ENCODE measurements around the gene KIRREL3.

Gene KIRREL3

DNA sequence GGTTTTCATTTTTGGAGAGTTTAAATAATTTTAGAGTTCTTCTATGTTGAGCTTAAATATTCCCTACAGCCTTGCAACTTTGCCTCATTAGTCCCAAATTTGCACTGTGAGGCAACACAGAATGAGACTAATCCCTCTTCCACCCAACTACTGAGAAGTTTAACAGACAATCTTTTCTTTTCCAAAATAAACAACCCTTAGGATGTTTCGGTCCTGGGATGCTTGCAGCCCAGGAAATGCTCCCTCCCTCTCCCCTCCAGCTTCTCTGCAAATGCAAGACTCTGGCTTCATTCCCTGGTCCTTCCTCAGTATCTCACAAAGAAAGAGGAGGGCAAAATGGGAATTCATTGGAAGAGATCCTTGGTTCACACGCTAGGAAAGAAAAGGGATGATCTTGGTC, 422.5 kb downstream of the KIRREL3 start:
- Histone ChIP-seq H3K4me1 (ENCODE audit: control insufficient read depth, insufficient read depth, low read length, unreplicated experiment) (no peaks in the 10 kb centered on the region), H2AFZ (ENCODE audit: low read length, unreplicated experiment) (no peak overlapping the region), H3K27me3 (ENCODE audit: insufficient read depth, low read length) (peaks cover 3% of the 10 kb centered on the region; the same call in 1 of the 2 replicates), H3K27ac (ENCODE audit: low read depth, low read length) (no peak overlapping the region), H3K36me3 (ENCODE audit: insufficient read depth, low read length) (no peaks in the 10 kb centered on the region), H3K4me3 (ENCODE audit: low read depth, low read length) (no peak overlapping the region), H3K79me2 (ENCODE audit: control insufficient read depth, insufficient read depth, low read length, unreplicated experiment) (no peaks in the 10 kb centered on the region)

DNA sequence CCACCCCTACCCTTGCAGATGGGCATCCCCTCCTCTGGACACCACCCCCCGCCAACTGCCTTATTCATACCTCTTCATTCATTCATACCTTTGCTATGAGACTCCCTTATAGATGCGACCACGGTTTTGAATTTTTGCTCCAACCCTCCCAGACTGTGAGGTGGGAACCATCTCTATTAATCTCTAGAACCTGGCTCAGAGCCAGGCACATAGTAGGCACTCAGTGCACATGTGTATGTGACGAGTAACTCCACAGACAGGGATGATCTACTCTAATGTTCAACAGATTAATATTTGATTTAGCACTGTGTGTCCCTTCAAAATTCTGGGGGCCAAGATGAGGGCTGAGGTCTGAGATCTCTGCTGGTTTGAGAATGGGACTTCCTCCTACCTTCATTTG, 424.7 kb downstream of the KIRREL3 start:
- H3K4me1 ChIP-seq (ENCODE audit: control insufficient read depth, insufficient read depth, low read length, unreplicated experiment): no peaks in the 10 kb centered on the region
- H3K27ac ChIP-seq (ENCODE audit: low read depth, low read length): no peak overlapping the region
- H3K79me2 ChIP-seq (ENCODE audit: control insufficient read depth, insufficient read depth, low read length, unreplicated experiment): no peaks in the 10 kb centered on the region
- no peaks in the 10 kb centered on the region for H3K36me3 ChIP-seq (ENCODE audit: insufficient read depth, low read length)
- H3K4me3 ChIP-seq (ENCODE audit: low read depth, low read length): no peak overlapping the region
- H2AFZ ChIP-seq (ENCODE audit: low read length, unreplicated experiment): no peak overlapping the region
- peaks cover 23% of the 10 kb centered on the region for H3K27me3 ChIP-seq (ENCODE audit: insufficient read depth, low read length)

DNA sequence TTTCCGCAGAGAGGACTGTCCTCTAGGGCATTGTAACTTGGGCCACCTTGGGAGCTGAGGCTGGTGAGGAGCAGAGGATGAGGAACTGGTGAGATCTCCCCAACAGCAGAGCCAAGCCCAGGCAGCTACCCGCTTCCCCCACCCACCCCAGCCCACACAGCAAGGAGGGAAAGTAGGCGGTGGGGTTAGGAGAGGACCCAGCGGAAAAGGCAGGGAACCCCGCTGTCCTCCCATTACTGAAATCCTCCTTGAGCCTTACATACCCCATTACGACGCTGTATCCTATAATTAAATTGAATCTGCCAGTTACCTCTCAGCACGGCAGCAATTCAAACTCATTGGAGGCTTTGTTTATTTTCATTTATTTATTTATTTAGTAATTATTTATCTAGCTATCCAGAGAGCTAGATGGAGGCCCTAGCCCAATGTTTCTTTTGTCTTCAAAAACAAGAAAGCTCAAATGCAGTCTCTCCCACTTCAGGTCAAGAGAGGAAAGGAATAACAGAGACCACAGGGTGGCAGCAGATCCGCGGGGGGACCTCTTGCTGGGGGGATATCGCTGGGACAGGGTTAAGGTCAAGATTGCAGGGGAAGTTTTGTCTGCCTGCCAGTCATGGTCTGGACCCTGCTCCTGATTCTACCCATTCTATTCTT, 427.1 kb downstream of the KIRREL3 start:
- no peak overlapping the region for H2AFZ ChIP-seq (ENCODE audit: low read length, unreplicated experiment)

DNA sequence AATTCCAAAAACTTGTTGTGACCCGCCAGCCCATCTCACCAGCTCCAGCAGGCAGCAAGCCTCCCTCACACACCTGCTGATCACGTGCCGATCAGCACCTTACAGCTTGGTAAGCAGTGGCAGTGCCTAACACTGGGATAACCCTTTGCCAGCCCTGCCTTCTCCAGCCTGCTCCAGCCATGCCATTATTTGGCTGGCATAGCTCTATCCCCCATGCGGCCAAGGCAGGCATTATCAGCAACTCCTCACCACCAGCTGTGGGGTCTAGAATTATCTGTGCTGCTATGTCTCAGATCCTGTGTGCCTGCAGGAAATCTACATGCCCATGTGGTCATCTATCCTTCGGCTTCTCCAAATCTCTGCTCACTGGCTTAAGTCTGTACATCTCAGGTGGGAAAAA, 430.1 kb downstream of the KIRREL3 start:
- H3K4me1 ChIP-seq (ENCODE audit: control insufficient read depth, insufficient read depth, low read length, unreplicated experiment): no peaks in the 10 kb centered on the region
- H3K4me3 ChIP-seq (ENCODE audit: low read depth, low read length): no peak overlapping the region
- H2AFZ ChIP-seq (ENCODE audit: low read length, unreplicated experiment): no peak overlapping the region
- H3K27me3 ChIP-seq (ENCODE audit: insufficient read depth, low read length): peaks cover 28% of the 10 kb centered on the region
- H3K36me3 ChIP-seq (ENCODE audit: insufficient read depth, low read length): no peaks in the 10 kb centered on the region
- no peak overlapping the region for H3K27ac ChIP-seq (ENCODE audit: low read depth, low read length)
- H3K79me2 ChIP-seq (ENCODE audit: control insufficient read depth, insufficient read depth, low read length, unreplicated experiment): no peaks in the 10 kb centered on the region

More for the DNA sequence above, 427.1 kb downstream of the KIRREL3 start:
- H3K79me2 ChIP-seq (ENCODE audit: control insufficient read depth, insufficient read depth, low read length, unreplicated experiment): no peaks in the 10 kb centered on the region
- no peak overlapping the region for H3K27ac ChIP-seq (ENCODE audit: low read depth, low read length)
- no peaks in the 10 kb centered on the region for H3K36me3 ChIP-seq (ENCODE audit: insufficient read depth, low read length)
- no peak overlapping the region for H3K4me3 ChIP-seq (ENCODE audit: low read depth, low read length)
- H3K4me1 ChIP-seq (ENCODE audit: control insufficient read depth, insufficient read depth, low read length, unreplicated experiment): no peaks in the 10 kb centered on the region
- peaks cover 28% of the 10 kb centered on the region for H3K27me3 ChIP-seq (ENCODE audit: insufficient read depth, low read length)

DNA sequence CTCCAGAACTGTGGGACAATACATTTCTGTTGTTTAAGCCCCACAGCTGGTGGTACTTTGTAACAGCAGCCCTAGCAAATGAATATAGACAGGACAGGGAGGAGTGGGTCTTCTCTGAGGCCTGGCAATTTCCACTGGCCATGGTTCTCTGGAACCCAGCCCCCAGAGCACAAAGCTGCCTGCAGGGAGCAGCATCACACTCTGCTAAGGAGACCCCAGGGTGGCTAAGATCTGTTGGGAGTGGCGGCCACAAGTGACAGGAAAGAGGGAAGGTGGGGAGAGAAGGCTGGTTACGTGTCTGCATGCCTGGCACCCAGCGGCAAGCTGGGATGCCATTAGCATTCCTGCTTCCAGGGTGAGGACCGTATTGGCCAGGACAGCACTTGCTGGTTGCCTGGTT, 433.2 kb downstream of the KIRREL3 start:
- H3K27ac ChIP-seq (ENCODE audit: low read depth, low read length): no peak overlapping the region
- no peaks in the 10 kb centered on the region for H3K36me3 ChIP-seq (ENCODE audit: insufficient read depth, low read length)

DNA sequence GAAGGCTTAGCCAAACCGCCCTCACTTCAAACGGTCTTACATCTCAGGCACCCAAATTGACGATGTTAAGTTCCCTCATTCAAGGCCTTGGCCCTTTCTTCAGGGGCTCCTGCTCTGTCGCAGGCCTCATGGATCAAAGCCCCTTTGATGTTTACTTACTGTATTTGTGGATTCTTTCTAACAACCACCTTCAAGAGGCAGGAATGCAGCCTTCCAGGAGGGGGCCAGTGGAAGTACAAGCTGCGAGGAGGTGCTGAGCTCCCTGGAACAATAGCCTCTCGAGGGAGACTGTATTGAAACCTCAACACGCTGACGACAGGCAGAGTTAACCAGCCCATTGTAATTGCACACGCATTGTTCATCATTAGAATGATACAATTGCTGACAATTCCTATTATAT, 436.0 kb downstream of the KIRREL3 start:
- Histone ChIP-seq H3K36me3 (ENCODE audit: insufficient read depth, low read length) (no peaks in the 10 kb centered on the region), H3K79me2 (ENCODE audit: control insufficient read depth, insufficient read depth, low read length, unreplicated experiment) (no peaks in the 10 kb centered on the region), H3K27me3 (ENCODE audit: insufficient read depth, low read length) (peaks cover 4% of the 10 kb centered on the region), H3K4me3 (ENCODE audit: low read depth, low read length) (no peak overlapping the region), H2AFZ (ENCODE audit: low read length, unreplicated experiment) (no peak overlapping the region), H3K27ac (ENCODE audit: low read depth, low read length) (no peak overlapping the region), H3K4me1 (ENCODE audit: control insufficient read depth, insufficient read depth, low read length, unreplicated experiment) (no peaks in the 10 kb centered on the region)

More for the DNA sequence above, 433.2 kb downstream of the KIRREL3 start:
- Histone ChIP-seq H3K27me3 (ENCODE audit: insufficient read depth, low read length) (peaks cover 25% of the 10 kb centered on the region), H2AFZ (ENCODE audit: low read length, unreplicated experiment) (no peak overlapping the region), H3K79me2 (ENCODE audit: control insufficient read depth, insufficient read depth, low read length, unreplicated experiment) (no peaks in the 10 kb centered on the region), H3K4me3 (ENCODE audit: low read depth, low read length) (no peak overlapping the region), H3K4me1 (ENCODE audit: control insufficient read depth, insufficient read depth, low read length, unreplicated experiment) (no peaks in the 10 kb centered on the region)

DNA sequence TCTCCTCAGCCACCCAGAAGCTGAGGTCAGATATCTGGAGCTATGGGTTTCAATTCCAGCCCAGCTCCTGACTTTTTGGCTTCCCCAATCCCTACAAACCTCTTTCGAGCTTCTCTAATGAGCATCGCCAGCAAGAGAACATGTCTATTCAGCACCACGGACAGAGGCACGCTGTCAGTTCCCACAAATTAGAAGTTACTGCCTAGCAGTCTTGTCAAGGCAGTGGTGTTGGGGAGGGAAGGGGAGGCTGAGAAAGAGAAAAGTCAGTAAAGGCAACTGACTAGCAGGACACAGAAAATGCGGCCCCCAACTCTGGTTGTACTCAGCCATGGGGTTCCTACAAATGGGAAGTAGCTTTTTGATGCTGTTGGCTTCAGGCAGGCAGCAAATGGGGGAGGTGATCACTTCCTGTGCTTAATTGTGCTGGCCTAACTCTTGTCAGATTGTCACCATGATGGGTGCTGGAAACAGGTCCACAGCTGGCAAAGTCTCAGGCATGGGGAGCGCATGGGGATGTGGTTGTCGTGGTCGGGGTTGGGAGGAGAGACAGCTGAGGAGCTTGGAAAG, 439.2 kb downstream of the KIRREL3 start:
- no peak overlapping the region for H3K4me3 ChIP-seq (ENCODE audit: low read depth, low read length)
- H2AFZ ChIP-seq (ENCODE audit: low read length, unreplicated experiment): no peak overlapping the region
- no peak overlapping the region for H3K27ac ChIP-seq (ENCODE audit: low read depth, low read length)
- H3K36me3 ChIP-seq (ENCODE audit: insufficient read depth, low read length): no peaks in the 10 kb centered on the region
- H3K79me2 ChIP-seq (ENCODE audit: control insufficient read depth, insufficient read depth, low read length, unreplicated experiment): no peaks in the 10 kb centered on the region
- H3K4me1 ChIP-seq (ENCODE audit: control insufficient read depth, insufficient read depth, low read length, unreplicated experiment): no peaks in the 10 kb centered on the region
- H3K27me3 ChIP-seq (ENCODE audit: insufficient read depth, low read length): peaks cover 4% of the 10 kb centered on the region

DNA sequence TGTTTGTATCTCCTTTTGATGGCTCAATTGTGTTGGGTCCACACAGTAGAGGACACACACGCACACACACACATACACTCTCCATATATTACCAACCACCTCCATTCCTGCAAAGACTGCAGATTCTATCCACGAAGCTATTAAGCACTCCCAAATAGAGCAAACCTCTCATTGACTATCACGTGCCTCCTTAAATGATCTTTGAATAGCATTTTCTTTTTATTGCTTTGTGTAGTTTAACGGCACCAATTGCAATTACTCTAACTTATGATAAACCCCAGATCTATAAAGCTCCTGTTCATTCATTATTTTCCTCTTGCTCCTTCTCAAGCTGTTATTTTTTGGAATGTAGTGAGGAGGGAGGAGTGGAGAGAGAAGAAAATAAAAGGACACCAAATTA, 440.3 kb downstream of the KIRREL3 start:
- Histone ChIP-seq H3K4me3 (ENCODE audit: low read depth, low read length) (no peak overlapping the region), H3K27ac (ENCODE audit: low read depth, low read length) (no peak overlapping the region), H2AFZ (ENCODE audit: low read length, unreplicated experiment) (no peak overlapping the region), H3K79me2 (ENCODE audit: control insufficient read depth, insufficient read depth, low read length, unreplicated experiment) (no peaks in the 10 kb centered on the region), H3K36me3 (ENCODE audit: insufficient read depth, low read length) (no peaks in the 10 kb centered on the region), H3K27me3 (ENCODE audit: insufficient read depth, low read length) (no peaks in the 10 kb centered on the region; the same call in 1 of the 2 replicates), H3K4me1 (ENCODE audit: control insufficient read depth, insufficient read depth, low read length, unreplicated experiment) (no peaks in the 10 kb centered on the region)

DNA sequence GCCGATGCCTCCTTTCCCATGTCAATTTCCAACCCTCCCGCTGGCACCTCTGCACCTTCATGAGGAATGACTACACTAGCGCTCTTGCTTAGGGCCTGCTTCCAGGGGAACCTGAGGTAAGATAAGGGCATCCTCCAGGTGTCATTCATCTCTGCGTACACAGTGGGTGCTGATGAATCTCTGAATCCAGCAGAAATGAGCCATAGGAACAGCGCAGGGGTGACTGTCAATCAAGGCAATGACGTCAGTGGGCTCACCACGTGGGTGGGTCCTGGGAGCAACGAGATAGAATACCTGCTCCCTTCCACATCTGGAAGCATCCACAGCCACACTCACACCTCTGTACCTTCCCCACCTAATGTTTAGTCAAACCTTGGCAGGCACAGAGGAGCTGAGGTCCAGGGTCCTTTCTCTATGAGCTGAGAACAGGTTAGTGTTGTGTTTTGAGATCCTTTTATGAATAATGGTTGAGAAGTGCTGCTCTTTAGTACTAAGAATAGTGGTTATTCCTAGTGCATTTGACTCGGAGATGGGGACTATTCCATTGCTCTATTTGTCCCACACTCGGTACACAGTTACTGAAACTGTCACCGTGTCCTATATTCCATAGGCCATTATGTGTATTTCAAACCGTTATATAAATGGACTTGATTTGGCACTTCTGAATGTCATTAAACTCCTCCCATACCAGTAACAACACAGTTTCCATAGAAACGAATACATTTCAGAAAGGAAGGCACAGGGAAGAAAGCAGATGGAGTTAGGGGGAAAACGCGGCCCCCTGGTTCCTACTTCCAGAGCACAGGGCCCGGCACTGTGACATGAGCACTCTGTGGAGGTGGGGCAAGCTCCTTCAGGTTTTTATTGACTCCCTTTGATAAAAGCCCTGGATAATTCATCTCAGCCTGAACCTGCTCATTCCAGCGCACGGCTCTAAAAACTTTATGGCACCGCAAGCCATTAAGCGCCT, 451.7 kb downstream of the KIRREL3 start:
- Histone ChIP-seq H3K36me3 (ENCODE audit: insufficient read depth, low read length) (no peaks in the 10 kb centered on the region), H3K27ac (ENCODE audit: low read depth, low read length) (no peak overlapping the region)

DNA sequence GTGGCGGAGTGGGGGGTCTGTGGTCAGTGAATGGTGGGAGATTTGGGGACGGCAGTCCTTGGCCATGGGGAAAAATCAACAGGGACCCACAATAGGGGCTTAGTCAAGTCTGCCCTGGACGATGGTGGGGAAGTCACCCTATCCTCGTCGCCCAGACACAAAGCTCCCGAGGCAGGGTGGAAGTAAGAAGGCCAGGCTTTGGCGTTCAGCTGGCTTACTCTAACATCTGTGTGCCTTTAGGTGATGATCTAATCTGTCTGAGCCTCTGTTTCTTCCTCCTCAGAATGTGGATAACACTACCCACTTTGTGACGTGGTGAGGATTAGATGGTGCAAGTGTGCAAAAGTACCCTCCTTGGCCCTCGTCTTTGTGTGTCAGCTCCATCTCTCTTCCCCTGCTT, 452.9 kb downstream of the KIRREL3 start:
- H3K4me3 ChIP-seq (ENCODE audit: low read depth, low read length): no peak overlapping the region
- H3K27me3 ChIP-seq (ENCODE audit: insufficient read depth, low read length): peaks cover 10% of the 10 kb centered on the region; the same call in 1 of the 2 replicates
- H3K79me2 ChIP-seq (ENCODE audit: control insufficient read depth, insufficient read depth, low read length, unreplicated experiment): no peaks in the 10 kb centered on the region
- no peak overlapping the region for H2AFZ ChIP-seq (ENCODE audit: low read length, unreplicated experiment)
- peaks cover 10% of the 10 kb centered on the region for H3K4me1 ChIP-seq (ENCODE audit: control insufficient read depth, insufficient read depth, low read length, unreplicated experiment)
- no peaks in the 10 kb centered on the region for H3K36me3 ChIP-seq (ENCODE audit: insufficient read depth, low read length)
- H3K27ac ChIP-seq (ENCODE audit: low read depth, low read length): no peak overlapping the region

More for the DNA sequence above, 451.7 kb downstream of the KIRREL3 start:
- Histone ChIP-seq H3K4me1 (ENCODE audit: control insufficient read depth, insufficient read depth, low read length, unreplicated experiment) (peaks cover 10% of the 10 kb centered on the region), H3K4me3 (ENCODE audit: low read depth, low read length) (no peak overlapping the region), H3K27me3 (ENCODE audit: insufficient read depth, low read length) (peaks cover 4% of the 10 kb centered on the region; the same call in 1 of the 2 replicates), H2AFZ (ENCODE audit: low read length, unreplicated experiment) (no peak overlapping the region), H3K79me2 (ENCODE audit: control insufficient read depth, insufficient read depth, low read length, unreplicated experiment) (no peaks in the 10 kb centered on the region)

Measured in ACC112 (cell line).